HL-60 (cell line): Measurements from ENCODE around the gene DPYSL5.
"Not testable (repeated sequence)": the region's sequence is repeated elsewhere in the genome, so short reads cannot be mapped to it uniquely, and the experiment has no call there.

Source experiments
- CTCF ChIP-seq: IDR thresholded peaks from one replicate; pipeline ENCODE4 v1.5.1; 2011; ENCODE audit warnings: low read length, control low read depth, inconsistent platforms; ENCODE audit not compliant: insufficient read depth
- GABPA ChIP-seq: IDR thresholded peaks from 2 replicates; pipeline ENCODE4 v1.6.1; 2012; ENCODE audit warnings: low read depth
- POLR2AphosphoS5 ChIP-seq: IDR thresholded peaks from 2 replicates; pipeline ENCODE4 v1.6.1; 2012; ENCODE audit warnings: low read depth
- SPI1 ChIP-seq: IDR thresholded peaks from 2 replicates; pipeline ENCODE4 v1.6.1; 2012; ENCODE audit warnings: low read depth, mild to moderate bottlenecking, borderline replicate concordance
- TF ChIP-seq, protein P1 (sequence below): IDR thresholded peaks from 2 replicates; pipeline ENCODE4 v1.6.1; 2012; ENCODE audit warnings: low read depth; ENCODE audit not compliant: insufficient replicate concordance

DNA sequence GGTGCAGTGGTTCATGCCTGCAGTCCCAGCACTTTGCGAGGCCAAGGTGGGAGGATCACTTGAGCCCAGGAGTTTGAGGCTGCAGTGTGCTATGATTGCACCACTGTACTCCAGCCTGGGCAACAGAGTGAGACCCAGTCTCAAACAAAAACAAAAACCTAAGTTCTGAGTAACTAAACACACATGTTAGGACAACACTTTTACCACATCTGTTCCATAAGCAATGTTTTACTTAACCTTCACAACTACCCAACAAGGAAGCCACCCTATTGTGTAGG lies 75.2 kb downstream of the DPYSL5 start:
- not testable (repeated sequence) for TF ChIP-seq SPI1, CTCF, POLR2AphosphoS5, GABPA
- TF ChIP-seq, protein P1, sequence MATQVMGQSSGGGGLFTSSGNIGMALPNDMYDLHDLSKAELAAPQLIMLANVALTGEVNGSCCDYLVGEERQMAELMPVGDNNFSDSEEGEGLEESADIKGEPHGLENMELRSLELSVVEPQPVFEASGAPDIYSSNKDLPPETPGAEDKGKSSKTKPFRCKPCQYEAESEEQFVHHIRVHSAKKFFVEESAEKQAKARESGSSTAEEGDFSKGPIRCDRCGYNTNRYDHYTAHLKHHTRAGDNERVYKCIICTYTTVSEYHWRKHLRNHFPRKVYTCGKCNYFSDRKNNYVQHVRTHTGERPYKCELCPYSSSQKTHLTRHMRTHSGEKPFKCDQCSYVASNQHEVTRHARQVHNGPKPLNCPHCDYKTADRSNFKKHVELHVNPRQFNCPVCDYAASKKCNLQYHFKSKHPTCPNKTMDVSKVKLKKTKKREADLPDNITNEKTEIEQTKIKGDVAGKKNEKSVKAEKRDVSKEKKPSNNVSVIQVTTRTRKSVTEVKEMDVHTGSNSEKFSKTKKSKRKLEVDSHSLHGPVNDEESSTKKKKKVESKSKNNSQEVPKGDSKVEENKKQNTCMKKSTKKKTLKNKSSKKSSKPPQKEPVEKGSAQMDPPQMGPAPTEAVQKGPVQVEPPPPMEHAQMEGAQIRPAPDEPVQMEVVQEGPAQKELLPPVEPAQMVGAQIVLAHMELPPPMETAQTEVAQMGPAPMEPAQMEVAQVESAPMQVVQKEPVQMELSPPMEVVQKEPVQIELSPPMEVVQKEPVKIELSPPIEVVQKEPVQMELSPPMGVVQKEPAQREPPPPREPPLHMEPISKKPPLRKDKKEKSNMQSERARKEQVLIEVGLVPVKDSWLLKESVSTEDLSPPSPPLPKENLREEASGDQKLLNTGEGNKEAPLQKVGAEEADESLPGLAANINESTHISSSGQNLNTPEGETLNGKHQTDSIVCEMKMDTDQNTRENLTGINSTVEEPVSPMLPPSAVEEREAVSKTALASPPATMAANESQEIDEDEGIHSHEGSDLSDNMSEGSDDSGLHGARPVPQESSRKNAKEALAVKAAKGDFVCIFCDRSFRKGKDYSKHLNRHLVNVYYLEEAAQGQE: not testable (repeated sequence)
